Liver (tissue), 9 donors: ENCODE data around the gene TLE3. TPM values are rescaled to one million over a fixed set of nuclear protein-coding genes. Genes with fewer than 3 reads are reported as not detected.

ENCODE experiments used
- DNase-seq: peaks from one replicate; pipeline ENCODE4 v3.0.0-alpha.2; 2017; ENCODE audit warnings: low spot score
- H3K27ac ChIP-seq, 2 donors: one replicate each; pipeline ENCODE4 v1.7.0; 2013; ENCODE audit warnings: inconsistent platforms in 2 of 2, low read length in 2 of 2, control low read depth in 1 of 2, low read depth in 1 of 2, mild to moderate bottlenecking in 1 of 2
- H3K27me3 ChIP-seq, 4 donors: one replicate each; pipeline versions ENCODE4 v1.6.1 to v1.7.0; 2013; ENCODE audit warnings: low read length in 3 of 4, inconsistent platforms in 1 of 4, mild to moderate bottlenecking in 1 of 4, moderate library complexity in 1 of 4; ENCODE audit not compliant: control insufficient read depth in 4 of 4, insufficient read depth in 4 of 4
- H3K36me3 ChIP-seq, 4 donors: one replicate each; pipeline versions ENCODE4 v1.6.1 to v1.7.0; 2013; ENCODE audit warnings: low read length in 3 of 4, mild to moderate bottlenecking in 3 of 4, low read depth in 1 of 4, moderate library complexity in 1 of 4; ENCODE audit not compliant: control insufficient read depth in 4 of 4, insufficient read depth in 3 of 4
- H3K4me1 ChIP-seq, 4 donors: one replicate each; pipeline versions ENCODE4 v1.6.1 to v1.7.0; 2013; ENCODE audit warnings: low read length in 3 of 4, mild to moderate bottlenecking in 3 of 4, moderate library complexity in 1 of 4; ENCODE audit not compliant: control insufficient read depth in 4 of 4, insufficient read depth in 4 of 4
- H3K4me3 ChIP-seq, 3 donors: one replicate each; pipeline versions ENCODE4 v1.6.1 to v1.7.0; 2013; ENCODE audit warnings: low read length in 3 of 3, control low read depth in 1 of 3, low read depth in 1 of 3, mild to moderate bottlenecking in 1 of 3
- H3K9ac ChIP-seq, 2 donors: one replicate each; pipeline ENCODE4 v1.7.0; 2013; ENCODE audit warnings: low read length in 2 of 2, mild to moderate bottlenecking in 2 of 2, moderate library complexity in 2 of 2, control low read depth in 1 of 2, low read depth in 1 of 2
- H3K9me3 ChIP-seq, 4 donors: one replicate each; pipeline versions ENCODE4 v1.6.1 to v1.7.0; 2013; ENCODE audit warnings: low read length in 3 of 4; ENCODE audit not compliant: control insufficient read depth in 4 of 4
- EGR1 ChIP-seq, 2 donors: IDR thresholded peaks; 2 replicates each; pipeline ENCODE4 v1.6.1; 2016 to 2018; ENCODE audit warnings: antibody characterized with exemption in 2 of 2, low read depth in 2 of 2
- FOXA1 ChIP-seq: IDR thresholded peaks from 2 replicates; pipeline ENCODE4 v1.6.1; 2016; ENCODE audit warnings: antibody characterized with exemption
- FOXA2 ChIP-seq: IDR thresholded peaks from 2 replicates; pipeline ENCODE4 v1.6.1; 2016; ENCODE audit warnings: antibody characterized with exemption
- GABPA ChIP-seq, 2 donors: IDR thresholded peaks in 1 of 2; conservative IDR thresholded peaks in 1 of 2; 2 replicates each; pipeline ENCODE4 v1.6.1; 2016; ENCODE audit warnings: antibody characterized with exemption in 2 of 2, mild to moderate bottlenecking in 1 of 2, moderate library complexity in 1 of 2
- HNF4A ChIP-seq, 2 donors: conservative IDR thresholded peaks; 2 replicates each; pipeline ENCODE4 v1.6.1; 2016; ENCODE audit warnings: antibody characterized with exemption in 2 of 2, mild to moderate bottlenecking in 2 of 2
- HNF4G ChIP-seq: IDR thresholded peaks from 2 replicates; pipeline ENCODE4 v1.6.1; 2016; ENCODE audit warnings: antibody characterized with exemption
- JUND ChIP-seq, 2 donors: IDR thresholded peaks; 2 replicates each; pipeline ENCODE4 v1.6.1; 2016; ENCODE audit warnings: antibody characterized with exemption in 2 of 2
- NR2F2 ChIP-seq: IDR thresholded peaks from 2 replicates; pipeline ENCODE4 v1.6.1; 2016; ENCODE audit warnings: antibody characterized with exemption
- RAD21 ChIP-seq, 2 donors: IDR thresholded peaks; 2 replicates each; pipeline ENCODE4 v1.6.1; 2016; ENCODE audit warnings: antibody characterized with exemption in 2 of 2, mild to moderate bottlenecking in 2 of 2
- RXRA ChIP-seq, 2 donors: IDR thresholded peaks; 2 replicates each; pipeline ENCODE4 v1.6.1; 2017 to 2018; ENCODE audit warnings: antibody characterized with exemption in 2 of 2, mild to moderate bottlenecking in 1 of 2
- SP1 ChIP-seq: IDR thresholded peaks from 2 replicates; pipeline ENCODE4 v1.6.1; 2018; ENCODE audit warnings: antibody characterized with exemption, mild to moderate bottlenecking
- TAF1 ChIP-seq: conservative IDR thresholded peaks from 2 replicates; pipeline ENCODE4 v1.6.1; 2016; ENCODE audit warnings: antibody characterized with exemption, mild to moderate bottlenecking
- YY1 ChIP-seq: IDR thresholded peaks from 2 replicates; pipeline ENCODE4 v1.6.1; 2016; ENCODE audit warnings: antibody characterized with exemption, mild to moderate bottlenecking
- WGBS: extraction: QIAGEN DNeasy Blood & Tissue Kit; methylation state at CpG from one replicate; pipeline ENCODE4 v1.1.7; 2013; 5-methylcytosine and 5-hydroxymethylcytosine counted together
- polyA plus RNA-seq, 2 donors: library from polyadenylated mRNA; stranded (reverse) in 1 of 2; unstranded in 1 of 2; fragments of 200-250 nt in 1 of 2; fragments of >200 nt in 1 of 2; fragmentation: Nextera tagmentation in 1 of 2; extraction: Ambion mirVana in 1 of 2; gene quantifications; one replicate each; pipeline versions ENCODE4 v1.2.1 to v1.2.3, GENCODE V29; 2013 to 2015
- total RNA-seq, 2 donors: library from RNA; depleted of rRNA; stranded (reverse); fragments of >200 nt; gene quantifications; one replicate each; pipeline ENCODE4 v1.2.3, GENCODE V29; 2014
- TF ChIP-seq, protein P1 (sequence below): IDR thresholded peaks from 2 replicates; pipeline ENCODE4 v1.6.1; 2016; ENCODE audit warnings: antibody characterized with exemption
- TF ChIP-seq, protein P2 (sequence below): IDR thresholded peaks from 2 replicates; pipeline ENCODE4 v1.6.1; 2016; ENCODE audit warnings: antibody characterized with exemption
- TF ChIP-seq, protein P3 (sequence below): IDR thresholded peaks from 2 replicates; pipeline ENCODE4 v1.6.1; 2016; ENCODE audit warnings: antibody characterized with exemption
- TF ChIP-seq, protein P4 (sequence below): fragments of 150-350 bp; IDR thresholded peaks from 2 replicates; pipeline ENCODE4 v1.5.1; 2017; ENCODE audit warnings: improper control_type of control experiment, low read depth, low read length; ENCODE audit not compliant: missing input control
- TF ChIP-seq, protein P5 (sequence below): IDR thresholded peaks from 2 replicates; pipeline ENCODE4 v1.6.1; 2016; ENCODE audit warnings: antibody characterized with exemption, mild to moderate bottlenecking
- donor health status: healthy.
- donor health status: healthy.
- donor health status: healthy.
- donor health status: healthy.
- donor health status: healthy.

TLE3 gene
- total and polyA plus RNA-seq, 4 donors: 1.2 to 13.7 (median 8.5) TPM

DNA sequence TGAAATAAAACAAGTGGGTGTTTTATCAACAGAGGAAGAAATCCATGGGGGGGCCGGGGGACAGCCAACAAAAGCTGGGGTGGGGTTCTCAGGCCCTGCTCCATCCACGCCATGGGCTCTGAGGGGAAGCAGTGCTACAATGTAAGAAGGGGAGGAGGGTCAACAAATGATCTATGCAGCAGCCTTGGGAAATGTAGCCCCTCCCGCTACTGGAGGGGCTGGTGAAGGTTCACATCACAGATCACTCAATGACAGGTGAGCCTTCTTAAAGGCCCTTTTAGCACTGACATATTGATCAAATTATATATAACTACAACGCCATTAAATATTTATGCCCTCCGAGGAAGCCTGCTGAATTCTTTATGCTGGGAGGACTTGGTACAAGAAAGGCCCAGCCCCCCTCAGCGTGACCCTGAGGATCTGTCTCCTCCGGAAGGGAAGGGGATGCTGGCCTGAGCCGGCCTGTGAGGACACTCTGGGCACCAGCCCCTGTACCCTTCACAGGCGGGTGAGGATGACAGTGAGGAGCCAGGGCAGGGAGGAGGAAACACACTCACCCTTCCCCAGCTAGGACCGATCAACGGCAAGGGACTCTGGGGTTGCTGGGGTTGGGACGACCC is 15.3 kb downstream of the TLE3 start:
- DNase-seq: no peak
- Histone ChIP-seq H3K9ac (no peak overlapping the region), H3K27me3 (no peaks in the 10 kb centered on the region), H3K9me3 (no peaks in the 10 kb centered on the region), H3K4me3 (no peak overlapping the region), H3K27ac (no peak overlapping the region), H3K36me3 (peaks cover 4 to 30% (median 25%) of the 10 kb centered on the region in 4 donors), H3K4me1 (peaks cover 9 to 30% (median 23%) of the 10 kb centered on the region in 4 donors)
- 97% methylated on average over 12 of the region's 12 CpGs for WGBS
- TF ChIP-seq FOXA2 (no peak), SP1 (no peak), TAF1 (no peak), HNF4G (no peak), RAD21 (IDR thresholded peaks at IDR 0.05) (no peak), HNF4A (conservative IDR thresholded peaks at IDR 0.05) (no peak), GABPA (IDR thresholded peaks at IDR 0.05 in 1 of 2, conservative IDR thresholded peaks at IDR 0.05 in 1 of 2) (no peak), EGR1 (IDR thresholded peaks at IDR 0.05; ENCODE audit: low read depth in 2 of 2) (no peak)

DNA sequence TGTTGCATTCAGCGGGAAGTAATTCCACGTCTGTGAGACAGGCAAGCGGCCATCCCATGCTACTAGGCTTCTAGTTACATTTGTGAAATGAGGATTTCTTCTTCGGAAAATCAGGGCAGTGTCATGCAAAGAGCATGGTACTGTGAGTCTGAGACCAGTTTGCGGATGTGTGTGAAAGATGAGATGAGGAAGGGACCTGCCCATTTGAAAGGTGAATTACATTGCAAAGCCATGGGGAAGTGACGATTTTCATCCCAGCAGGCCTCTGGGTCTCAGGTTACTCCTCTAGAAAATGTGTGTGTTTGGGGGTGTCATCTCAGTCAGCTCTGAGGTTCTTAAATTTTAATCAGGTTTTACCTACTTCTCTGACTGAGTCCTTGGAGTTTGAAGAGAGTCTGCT is 16.1 kb downstream of the TLE3 start:
- no peak overlapping the region for H3K9ac ChIP-seq
- no peak overlapping the region for H3K27ac ChIP-seq
- H3K4me1 ChIP-seq: peaks cover 9 to 30% (median 23%) of the 10 kb centered on the region in 4 donors
- H3K4me3 ChIP-seq: no peak overlapping the region
- TF ChIP-seq TAF1 (no peak), FOXA2 (no peak), RAD21 (IDR thresholded peaks at IDR 0.05) (no peak), SP1 (no peak), NR2F2 (no peak), FOXA1 (no peak), YY1 (no peak), JUND (IDR thresholded peaks at IDR 0.05) (no peak), RXRA (IDR thresholded peaks at IDR 0.05) (no peak), GABPA (IDR thresholded peaks at IDR 0.05 in 1 of 2, conservative IDR thresholded peaks at IDR 0.05 in 1 of 2) (no peak)
- TF ChIP-seq, protein P1, sequence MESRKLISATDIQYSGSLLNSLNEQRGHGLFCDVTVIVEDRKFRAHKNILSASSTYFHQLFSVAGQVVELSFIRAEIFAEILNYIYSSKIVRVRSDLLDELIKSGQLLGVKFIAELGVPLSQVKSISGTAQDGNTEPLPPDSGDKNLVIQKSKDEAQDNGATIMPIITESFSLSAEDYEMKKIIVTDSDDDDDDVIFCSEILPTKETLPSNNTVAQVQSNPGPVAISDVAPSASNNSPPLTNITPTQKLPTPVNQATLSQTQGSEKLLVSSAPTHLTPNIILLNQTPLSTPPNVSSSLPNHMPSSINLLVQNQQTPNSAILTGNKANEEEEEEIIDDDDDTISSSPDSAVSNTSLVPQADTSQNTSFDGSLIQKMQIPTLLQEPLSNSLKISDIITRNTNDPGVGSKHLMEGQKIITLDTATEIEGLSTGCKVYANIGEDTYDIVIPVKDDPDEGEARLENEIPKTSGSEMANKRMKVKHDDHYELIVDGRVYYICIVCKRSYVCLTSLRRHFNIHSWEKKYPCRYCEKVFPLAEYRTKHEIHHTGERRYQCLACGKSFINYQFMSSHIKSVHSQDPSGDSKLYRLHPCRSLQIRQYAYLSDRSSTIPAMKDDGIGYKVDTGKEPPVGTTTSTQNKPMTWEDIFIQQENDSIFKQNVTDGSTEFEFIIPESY: no peak
- TF ChIP-seq, protein P2, sequence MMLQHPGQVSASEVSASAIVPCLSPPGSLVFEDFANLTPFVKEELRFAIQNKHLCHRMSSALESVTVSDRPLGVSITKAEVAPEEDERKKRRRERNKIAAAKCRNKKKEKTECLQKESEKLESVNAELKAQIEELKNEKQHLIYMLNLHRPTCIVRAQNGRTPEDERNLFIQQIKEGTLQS: no peak
- TF ChIP-seq, protein P3, sequence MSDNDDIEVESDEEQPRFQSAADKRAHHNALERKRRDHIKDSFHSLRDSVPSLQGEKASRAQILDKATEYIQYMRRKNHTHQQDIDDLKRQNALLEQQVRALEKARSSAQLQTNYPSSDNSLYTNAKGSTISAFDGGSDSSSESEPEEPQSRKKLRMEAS: no peak
- TF ChIP-seq, protein P4, sequence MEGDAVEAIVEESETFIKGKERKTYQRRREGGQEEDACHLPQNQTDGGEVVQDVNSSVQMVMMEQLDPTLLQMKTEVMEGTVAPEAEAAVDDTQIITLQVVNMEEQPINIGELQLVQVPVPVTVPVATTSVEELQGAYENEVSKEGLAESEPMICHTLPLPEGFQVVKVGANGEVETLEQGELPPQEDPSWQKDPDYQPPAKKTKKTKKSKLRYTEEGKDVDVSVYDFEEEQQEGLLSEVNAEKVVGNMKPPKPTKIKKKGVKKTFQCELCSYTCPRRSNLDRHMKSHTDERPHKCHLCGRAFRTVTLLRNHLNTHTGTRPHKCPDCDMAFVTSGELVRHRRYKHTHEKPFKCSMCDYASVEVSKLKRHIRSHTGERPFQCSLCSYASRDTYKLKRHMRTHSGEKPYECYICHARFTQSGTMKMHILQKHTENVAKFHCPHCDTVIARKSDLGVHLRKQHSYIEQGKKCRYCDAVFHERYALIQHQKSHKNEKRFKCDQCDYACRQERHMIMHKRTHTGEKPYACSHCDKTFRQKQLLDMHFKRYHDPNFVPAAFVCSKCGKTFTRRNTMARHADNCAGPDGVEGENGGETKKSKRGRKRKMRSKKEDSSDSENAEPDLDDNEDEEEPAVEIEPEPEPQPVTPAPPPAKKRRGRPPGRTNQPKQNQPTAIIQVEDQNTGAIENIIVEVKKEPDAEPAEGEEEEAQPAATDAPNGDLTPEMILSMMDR: no peak
- TF ChIP-seq, protein P5, sequence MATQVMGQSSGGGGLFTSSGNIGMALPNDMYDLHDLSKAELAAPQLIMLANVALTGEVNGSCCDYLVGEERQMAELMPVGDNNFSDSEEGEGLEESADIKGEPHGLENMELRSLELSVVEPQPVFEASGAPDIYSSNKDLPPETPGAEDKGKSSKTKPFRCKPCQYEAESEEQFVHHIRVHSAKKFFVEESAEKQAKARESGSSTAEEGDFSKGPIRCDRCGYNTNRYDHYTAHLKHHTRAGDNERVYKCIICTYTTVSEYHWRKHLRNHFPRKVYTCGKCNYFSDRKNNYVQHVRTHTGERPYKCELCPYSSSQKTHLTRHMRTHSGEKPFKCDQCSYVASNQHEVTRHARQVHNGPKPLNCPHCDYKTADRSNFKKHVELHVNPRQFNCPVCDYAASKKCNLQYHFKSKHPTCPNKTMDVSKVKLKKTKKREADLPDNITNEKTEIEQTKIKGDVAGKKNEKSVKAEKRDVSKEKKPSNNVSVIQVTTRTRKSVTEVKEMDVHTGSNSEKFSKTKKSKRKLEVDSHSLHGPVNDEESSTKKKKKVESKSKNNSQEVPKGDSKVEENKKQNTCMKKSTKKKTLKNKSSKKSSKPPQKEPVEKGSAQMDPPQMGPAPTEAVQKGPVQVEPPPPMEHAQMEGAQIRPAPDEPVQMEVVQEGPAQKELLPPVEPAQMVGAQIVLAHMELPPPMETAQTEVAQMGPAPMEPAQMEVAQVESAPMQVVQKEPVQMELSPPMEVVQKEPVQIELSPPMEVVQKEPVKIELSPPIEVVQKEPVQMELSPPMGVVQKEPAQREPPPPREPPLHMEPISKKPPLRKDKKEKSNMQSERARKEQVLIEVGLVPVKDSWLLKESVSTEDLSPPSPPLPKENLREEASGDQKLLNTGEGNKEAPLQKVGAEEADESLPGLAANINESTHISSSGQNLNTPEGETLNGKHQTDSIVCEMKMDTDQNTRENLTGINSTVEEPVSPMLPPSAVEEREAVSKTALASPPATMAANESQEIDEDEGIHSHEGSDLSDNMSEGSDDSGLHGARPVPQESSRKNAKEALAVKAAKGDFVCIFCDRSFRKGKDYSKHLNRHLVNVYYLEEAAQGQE: no peak
- 85% methylated on average over 6 of the region's 6 CpGs for WGBS
- H3K9me3 ChIP-seq: no peaks in the 10 kb centered on the region
- H3K36me3 ChIP-seq: peaks cover 4 to 27% (median 24%) of the 10 kb centered on the region in 4 donors
- DNase-seq: no peak
- H3K27me3 ChIP-seq: no peaks in the 10 kb centered on the region
